Stomach (tissue), 9 donors: ENCODE results near the gene VWA7. TPM values are rescaled to one million over a fixed set of nuclear protein-coding genes. Genes with fewer than 3 reads are reported as not detected.

Experiments used
- DNase-seq, 2 donors: peaks; one replicate each; pipeline versions ENCODE4 v3.0.0 to v3.0.0-alpha.2; 2013 to 2019
- H3K27ac ChIP-seq, 5 donors: fragments of 200-600 bp in 4 of 5; sonication (generic) in 4 of 5; one replicate each; pipeline ENCODE4 v1.5.1; 2013 to 2019; ENCODE audit warnings: mild to moderate bottlenecking in 1 of 5, moderate library complexity in 1 of 5
- H3K27me3 ChIP-seq, 3 donors: fragments of 200-600 bp; sonication (generic); one replicate each; pipeline ENCODE4 v1.5.1; 2017 to 2019; ENCODE audit warnings: mixed run types in 1 of 3
- H3K36me3 ChIP-seq, 4 donors: fragments of 200-600 bp; sonication (generic); 1 replicate in 3 of 4; 2 replicates in 1 of 4; pipeline ENCODE4 v1.5.1; 2016 to 2019
- H3K4me1 ChIP-seq, 4 donors: fragments of 200-600 bp; sonication (generic); one replicate each; pipeline ENCODE4 v1.5.1; 2016 to 2019
- H3K4me3 ChIP-seq, 4 donors: fragments of 200-600 bp; sonication (generic) in 3 of 4; one replicate each; pipeline ENCODE4 v1.5.1; 2016 to 2019; ENCODE audit warnings: mild to moderate bottlenecking in 1 of 4
- H3K9me3 ChIP-seq, 4 donors: fragments of 200-600 bp; sonication (generic); one replicate each; pipeline ENCODE4 v1.5.1; 2016 to 2019
- EP300 ChIP-seq: sonication (generic); formaldehyde crosslinking; IDR thresholded peaks from one replicate; pipeline ENCODE4 v1.6.1; 2017; ENCODE audit warnings: antibody characterized with exemption
- POLR2A ChIP-seq, 4 donors: fragments of 450-650 bp; IDR thresholded peaks; one replicate each; pipeline ENCODE4 v1.6.1; 2016; ENCODE audit warnings: antibody characterized with exemption in 4 of 4, control low read depth in 2 of 4, mild to moderate bottlenecking in 1 of 4, moderate library complexity in 1 of 4
- POLR2AphosphoS5 ChIP-seq, 3 donors: sonication (generic); formaldehyde crosslinking; IDR thresholded peaks; one replicate each; pipeline ENCODE4 v1.6.1; 2016; ENCODE audit warnings: antibody characterized with exemption in 3 of 3
- WGBS, 5 donors: extraction: QIAGEN DNeasy Blood & Tissue Kit in 3 of 5; methylation state at CpG; one replicate each; pipeline versions ENCODE4 v1.1.5 to v1.1.7; 2013 to 2018; 5-methylcytosine and 5-hydroxymethylcytosine counted together
- intact Hi-C: fragments of 100-400 bp; cut with DNase I; formaldehyde crosslinking; loops from one replicate; pipeline ENCODE4 v1.15.1; 2023; ENCODE audit warnings: low total_unique reads
- polyA plus RNA-seq, 3 donors: library from polyadenylated mRNA; stranded (reverse); fragments of 200-250 nt; gene quantifications; one replicate each; pipeline ENCODE4 v1.2.3, GENCODE V29; 2013
- total RNA-seq, 5 donors: library from RNA; depleted of rRNA; stranded (reverse); fragments of >200 nt; gene quantifications; one replicate each; pipeline versions ENCODE4 v1.1.0 to v1.2.3, GENCODE V29; 2014 to 2016
- TF ChIP-seq, protein P1 (sequence below), 7 experiments: fragments of 450-650 bp in 4 of 7; fragments of 200-600 bp in 3 of 7; sonication (generic) in 3 of 7; IDR thresholded peaks; one replicate each; pipeline ENCODE4 v1.5.1; 2016 to 2019; ENCODE audit warnings: antibody characterized with exemption in 7 of 7, control low read depth in 2 of 7, mild to moderate bottlenecking in 1 of 7
- donor health status: healthy with polysubstance abuse.
- donor health status: Bipolar disorder and iron deficiency.
- donor health status: healthy.

Gene VWA7
- total and polyA plus RNA-seq, 8 donors: 1.3 to 18.3 (median 4.2) TPM; not detected in 1

DNA sequence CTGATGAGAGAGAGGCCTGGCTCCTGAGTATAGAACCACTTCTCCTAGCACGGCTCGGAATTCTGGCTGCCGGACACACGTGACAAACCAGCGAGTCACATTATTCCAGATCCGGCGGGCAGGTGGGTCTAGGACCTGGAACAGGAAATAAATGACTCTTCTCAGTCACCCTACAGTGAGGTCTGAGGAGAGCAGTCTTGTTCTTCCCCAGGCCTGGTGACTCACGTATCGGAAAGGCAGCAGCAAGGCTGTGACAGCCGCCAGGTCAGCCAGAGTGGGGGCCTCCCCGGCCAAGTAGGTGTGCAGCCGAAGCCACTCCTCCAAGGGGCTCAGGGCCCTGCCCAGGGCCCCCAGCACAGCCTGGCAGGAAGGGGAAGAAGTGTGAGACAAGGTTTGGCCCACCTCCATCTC is 15.6 kb upstream of the VWA7 start:
- intact Hi-C loops: no loop called here
- TF ChIP-seq POLR2AphosphoS5 (IDR thresholded peaks at IDR 0.05) (no peak), POLR2A (IDR thresholded peaks at IDR 0.05) (no peak), EP300 (no peak)
- TF ChIP-seq, protein P1, sequence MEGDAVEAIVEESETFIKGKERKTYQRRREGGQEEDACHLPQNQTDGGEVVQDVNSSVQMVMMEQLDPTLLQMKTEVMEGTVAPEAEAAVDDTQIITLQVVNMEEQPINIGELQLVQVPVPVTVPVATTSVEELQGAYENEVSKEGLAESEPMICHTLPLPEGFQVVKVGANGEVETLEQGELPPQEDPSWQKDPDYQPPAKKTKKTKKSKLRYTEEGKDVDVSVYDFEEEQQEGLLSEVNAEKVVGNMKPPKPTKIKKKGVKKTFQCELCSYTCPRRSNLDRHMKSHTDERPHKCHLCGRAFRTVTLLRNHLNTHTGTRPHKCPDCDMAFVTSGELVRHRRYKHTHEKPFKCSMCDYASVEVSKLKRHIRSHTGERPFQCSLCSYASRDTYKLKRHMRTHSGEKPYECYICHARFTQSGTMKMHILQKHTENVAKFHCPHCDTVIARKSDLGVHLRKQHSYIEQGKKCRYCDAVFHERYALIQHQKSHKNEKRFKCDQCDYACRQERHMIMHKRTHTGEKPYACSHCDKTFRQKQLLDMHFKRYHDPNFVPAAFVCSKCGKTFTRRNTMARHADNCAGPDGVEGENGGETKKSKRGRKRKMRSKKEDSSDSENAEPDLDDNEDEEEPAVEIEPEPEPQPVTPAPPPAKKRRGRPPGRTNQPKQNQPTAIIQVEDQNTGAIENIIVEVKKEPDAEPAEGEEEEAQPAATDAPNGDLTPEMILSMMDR (IDR thresholded peaks at IDR 0.05): no peak
- H3K27ac ChIP-seq: peak overlapping the region in 3 of 5 donors; percentile 24 to 100 (median 46)
- peaks cover 12 to 41% (median 30%) of the 10 kb centered on the region in 4 donors for H3K4me1 ChIP-seq
- WGBS, 5 donors: 74 to 93% (median 82%) methylated on average over 10 to 12 of the region's 12 CpGs
- no peaks in the 10 kb centered on the region for H3K9me3 ChIP-seq
- no peak for DNase-seq
- peaks cover 11 to 52% (median 39%) of the 10 kb centered on the region in 4 donors for H3K36me3 ChIP-seq
- H3K27me3 ChIP-seq: no peaks in the 10 kb centered on the region
- no peak overlapping the region for H3K4me3 ChIP-seq

DNA sequence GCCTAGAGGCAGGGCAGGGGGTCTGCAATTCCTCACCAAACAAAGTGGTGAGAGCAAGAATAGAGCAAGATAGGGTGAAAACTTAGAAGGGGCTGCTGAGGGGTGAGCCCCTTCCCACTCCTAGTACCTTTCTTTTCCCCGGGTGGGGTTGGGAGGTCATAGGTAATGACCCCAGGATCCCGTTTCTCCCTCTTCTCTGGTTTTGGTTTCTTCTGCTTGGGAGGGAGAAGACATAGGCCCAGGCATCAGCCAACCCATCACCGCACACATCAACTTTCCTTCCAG is 14.9 kb upstream of the VWA7 start:
- Histone ChIP-seq H3K36me3 (peaks cover 11 to 52% (median 43%) of the 10 kb centered on the region in 4 donors), H3K27ac (peak overlapping the region in 2 of 5 donors; percentile 24 to 100), H3K9me3 (no peaks in the 10 kb centered on the region), H3K4me3 (no peak overlapping the region), H3K27me3 (no peaks in the 10 kb centered on the region), H3K4me1 (peaks cover 12 to 41% (median 30%) of the 10 kb centered on the region in 4 donors)
- no peak for DNase-seq
- TF ChIP-seq EP300 (no peak), POLR2A (IDR thresholded peaks at IDR 0.05) (no peak), POLR2AphosphoS5 (IDR thresholded peaks at IDR 0.05) (no peak)
- TF ChIP-seq, protein P1 (IDR thresholded peaks at IDR 0.05): no peak
- intact Hi-C loops: no loop called here
- WGBS, 5 donors: 67 to 95% (median 69%) methylated on average over 3 of the region's 3 CpGs

DNA sequence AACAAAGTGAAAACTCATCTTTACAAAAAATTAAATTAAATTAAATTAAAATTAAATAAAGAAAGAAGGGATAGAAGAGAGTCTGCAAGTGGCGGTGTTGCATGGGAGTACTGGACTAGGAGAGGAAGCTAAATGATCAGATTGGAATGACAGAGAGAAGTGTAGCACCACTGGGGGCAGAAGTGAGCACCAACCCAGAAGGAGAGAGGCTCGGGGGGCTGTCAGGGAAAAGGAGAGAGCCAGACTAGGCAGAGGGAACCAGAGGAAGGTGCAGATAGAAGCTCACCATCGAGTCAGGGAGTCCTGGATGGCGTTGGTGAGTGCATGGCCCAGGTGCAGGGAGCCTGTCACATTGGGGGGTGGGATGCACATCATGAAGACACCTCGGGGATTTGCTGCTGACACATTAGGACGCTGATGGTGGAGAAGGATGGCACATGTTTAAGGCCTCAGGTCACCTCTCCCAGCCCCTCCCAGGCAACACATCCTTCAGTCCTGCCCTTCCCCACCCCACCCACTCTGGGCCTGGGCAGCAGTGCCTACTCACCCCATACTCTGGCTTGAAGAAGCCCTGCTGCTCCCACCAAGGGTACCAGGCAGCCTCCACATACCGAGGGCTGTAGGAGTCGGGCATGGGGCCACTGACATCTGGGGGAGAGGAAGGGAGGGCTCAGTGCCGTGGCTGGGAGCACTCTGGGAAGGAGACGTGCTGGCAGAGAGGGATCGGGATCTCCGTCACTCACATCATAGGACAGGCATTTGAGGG is 14.4 kb upstream of the VWA7 start:
- Histone ChIP-seq H3K4me1 (peaks cover 12 to 40% (median 30%) of the 10 kb centered on the region in 4 donors), H3K4me3 (no peak overlapping the region), H3K27me3 (no peaks in the 10 kb centered on the region), H3K36me3 (peaks cover 11 to 54% (median 42%) of the 10 kb centered on the region in 4 donors), H3K27ac (peak overlapping the region in 3 of 5 donors; percentile 12 to 18 (median 18)), H3K9me3 (no peaks in the 10 kb centered on the region)
- TF ChIP-seq, protein P1 (IDR thresholded peaks at IDR 0.05): peak in 5 of 7 experiments; percentile 38 to 51 (median 44)
- no peak for TF ChIP-seq POLR2A (IDR thresholded peaks at IDR 0.05)
- 63 to 76% (median 66%) methylated on average over 12 of the region's 12 CpGs for WGBS, 5 donors
- intact Hi-C loops: no loop called here
- peak; percentile 44 to 84 for DNase-seq

DNA sequence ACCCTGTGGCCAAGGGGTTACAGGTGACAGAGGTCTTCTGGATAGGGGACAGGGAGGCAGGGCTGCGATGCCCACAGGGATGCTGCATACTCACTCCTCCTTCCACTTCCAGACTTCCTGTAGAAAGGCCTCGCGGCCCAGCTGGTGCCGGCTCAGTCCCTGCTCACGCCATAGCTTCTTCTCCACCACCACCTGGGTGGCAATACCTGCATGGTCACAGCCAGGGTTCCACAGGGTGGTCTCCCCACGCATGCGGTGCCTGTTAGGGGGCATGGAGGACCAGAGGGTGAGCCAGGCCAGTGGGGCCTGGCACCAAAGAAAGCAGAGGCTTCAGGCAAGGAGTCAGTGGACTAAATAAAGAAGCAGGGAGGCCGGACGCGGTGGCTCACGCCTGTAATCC is 8.3 kb upstream of the VWA7 start:
- no peak overlapping the region for H3K27ac ChIP-seq
- no peak overlapping the region for H3K4me3 ChIP-seq
- no peaks in the 10 kb centered on the region for H3K27me3 ChIP-seq
- no peaks in the 10 kb centered on the region for H3K4me1 ChIP-seq
- 91 to 98% (median 96%) methylated on average over 11 of the region's 11 CpGs for WGBS, 5 donors
- DNase-seq: no peak
- H3K36me3 ChIP-seq: peaks cover 50 to 86% (median 77%) of the 10 kb centered on the region in 4 donors
- TF ChIP-seq POLR2AphosphoS5 (IDR thresholded peaks at IDR 0.05): no peak
- no peak for TF ChIP-seq POLR2A (IDR thresholded peaks at IDR 0.05)
- TF ChIP-seq, protein P1 (IDR thresholded peaks at IDR 0.05): no peak
- TF ChIP-seq EP300: no peak
- H3K9me3 ChIP-seq: no peaks in the 10 kb centered on the region
- intact Hi-C loops: no loop called here
